NCI-H1092 (cell line): Measurements from ENCODE around the gene SLC36A1.

ENCODE experiments used
- DNase-seq: peaks from one replicate; lab custom pipeline; 2025; lab: John Stamatoyannopoulos, UW

Gene SLC36A1

GRCh38 chr5:151534350-151534749, 86.9 kb downstream of the SLC36A1 start:
- DNase-seq, result no peak

- no peak for DNase-seq
These were observed 89.6 kb downstream of the SLC36A1 start for GRCh38 chr5:151537044-151537443.

GRCh38 chr5:151541571-151541970, 94.2 kb downstream of the SLC36A1 start:
- no peak for DNase-seq
